Ishikawa (cell line): ENCODE data around the gene SLC27A5.
A peak's percentile ranks its signal among the peaks of the same experiment; 100 is the strongest.

Experiments
- CEBPB ChIP-seq: IDR thresholded peaks from 2 replicates; pipeline ENCODE4 v1.6.1; 2012
- CREB1 ChIP-seq: IDR thresholded peaks from 2 replicates; pipeline ENCODE4 v1.6.1; 2012; ENCODE audit warnings: low read depth
- EGR1 ChIP-seq: IDR thresholded peaks from 2 replicates; pipeline ENCODE4 v1.6.1; 2012
- EP300 ChIP-seq: IDR thresholded peaks from 2 replicates; pipeline ENCODE4 v1.6.1; 2012; ENCODE audit warnings: borderline replicate concordance
- FOXM1 ChIP-seq: IDR thresholded peaks from 2 replicates; pipeline ENCODE4 v1.6.1; 2012; ENCODE audit warnings: low read depth, borderline replicate concordance
- MAX ChIP-seq: IDR thresholded peaks from 2 replicates; pipeline ENCODE4 v1.6.1; 2012
- NFIC ChIP-seq: IDR thresholded peaks from 2 replicates; pipeline ENCODE4 v1.6.1; 2012
- RAD21 ChIP-seq: IDR thresholded peaks from 2 replicates; pipeline ENCODE4 v1.6.1; 2012; ENCODE audit warnings: low read depth
- TEAD4 ChIP-seq: IDR thresholded peaks from 2 replicates; pipeline ENCODE4 v1.6.1; 2012
- USF1 ChIP-seq: IDR thresholded peaks from 2 replicates; pipeline ENCODE4 v1.6.1; 2012
- YY1 ChIP-seq: IDR thresholded peaks from 2 replicates; pipeline ENCODE4 v1.6.1; 2012; ENCODE audit warnings: low read depth
- ZBTB7A ChIP-seq: IDR thresholded peaks from 2 replicates; pipeline ENCODE4 v1.6.1; 2012; ENCODE audit warnings: low read depth
- TF ChIP-seq, protein P1 (sequence below): IDR thresholded peaks from 2 replicates; pipeline ENCODE4 v1.6.1; 2012; ENCODE audit warnings: low read depth, mild to moderate bottlenecking

- TF ChIP-seq, protein P1, sequence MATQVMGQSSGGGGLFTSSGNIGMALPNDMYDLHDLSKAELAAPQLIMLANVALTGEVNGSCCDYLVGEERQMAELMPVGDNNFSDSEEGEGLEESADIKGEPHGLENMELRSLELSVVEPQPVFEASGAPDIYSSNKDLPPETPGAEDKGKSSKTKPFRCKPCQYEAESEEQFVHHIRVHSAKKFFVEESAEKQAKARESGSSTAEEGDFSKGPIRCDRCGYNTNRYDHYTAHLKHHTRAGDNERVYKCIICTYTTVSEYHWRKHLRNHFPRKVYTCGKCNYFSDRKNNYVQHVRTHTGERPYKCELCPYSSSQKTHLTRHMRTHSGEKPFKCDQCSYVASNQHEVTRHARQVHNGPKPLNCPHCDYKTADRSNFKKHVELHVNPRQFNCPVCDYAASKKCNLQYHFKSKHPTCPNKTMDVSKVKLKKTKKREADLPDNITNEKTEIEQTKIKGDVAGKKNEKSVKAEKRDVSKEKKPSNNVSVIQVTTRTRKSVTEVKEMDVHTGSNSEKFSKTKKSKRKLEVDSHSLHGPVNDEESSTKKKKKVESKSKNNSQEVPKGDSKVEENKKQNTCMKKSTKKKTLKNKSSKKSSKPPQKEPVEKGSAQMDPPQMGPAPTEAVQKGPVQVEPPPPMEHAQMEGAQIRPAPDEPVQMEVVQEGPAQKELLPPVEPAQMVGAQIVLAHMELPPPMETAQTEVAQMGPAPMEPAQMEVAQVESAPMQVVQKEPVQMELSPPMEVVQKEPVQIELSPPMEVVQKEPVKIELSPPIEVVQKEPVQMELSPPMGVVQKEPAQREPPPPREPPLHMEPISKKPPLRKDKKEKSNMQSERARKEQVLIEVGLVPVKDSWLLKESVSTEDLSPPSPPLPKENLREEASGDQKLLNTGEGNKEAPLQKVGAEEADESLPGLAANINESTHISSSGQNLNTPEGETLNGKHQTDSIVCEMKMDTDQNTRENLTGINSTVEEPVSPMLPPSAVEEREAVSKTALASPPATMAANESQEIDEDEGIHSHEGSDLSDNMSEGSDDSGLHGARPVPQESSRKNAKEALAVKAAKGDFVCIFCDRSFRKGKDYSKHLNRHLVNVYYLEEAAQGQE: no peak
- TF ChIP-seq MAX (peak; percentile 95), CEBPB (no peak; the same call in 1 of the 2 replicates), USF1 (peak; percentile 57; the same call in 1 of the 2 replicates), RAD21 (peak; percentile 67; the same call in 1 of the 2 replicates), TEAD4 (peak; percentile 15; the same call in 1 of the 2 replicates), NFIC (no peak; the same call in 1 of the 2 replicates), ZBTB7A (0 out of 2 replicates have a peak, but pooled peaks have one; percentile 18), EP300 (0 out of 2 replicates have a peak, but pooled peaks have one; percentile 40), YY1 (peak; percentile 81), EGR1 (peak; percentile 49; the same call in 1 of the 2 replicates), CREB1 (no peak), FOXM1 (no peak)
Observed at GRCh38 chr19:58513694-58514563, 2.1 kb upstream of the SLC27A5 start.
